Neuronal stem cell (in vitro differentiated cells): ENCODE results near the gene ARHGAP29.
A peak's percentile ranks its signal among the peaks of the same experiment; 100 is the strongest.

Source experiments
- DNase-seq: peaks from one replicate; pipeline ENCODE4 v3.0.0-alpha.2; 2013; ENCODE audit warnings: low spot score
- H2AFZ ChIP-seq: one replicate; pipeline ENCODE4 v1.6.1; 2013; ENCODE audit warnings: mild to moderate bottlenecking, low read length, inconsistent platforms
- H2AK5ac ChIP-seq: 2 replicates; pipeline ENCODE4 v1.6.1; 2013; ENCODE audit warnings: low read depth, mild to moderate bottlenecking, inconsistent platforms, low read length, moderate library complexity, mixed read lengths
- H2BK120ac ChIP-seq: 2 replicates; pipeline ENCODE4 v1.6.1; 2013; ENCODE audit warnings: low read depth, mild to moderate bottlenecking, inconsistent platforms, low read length, moderate library complexity, mixed read lengths
- H2BK12ac ChIP-seq: one replicate; pipeline ENCODE4 v1.6.1; 2013; ENCODE audit warnings: low read length, inconsistent platforms
- H2BK15ac ChIP-seq: 2 replicates; pipeline ENCODE4 v1.6.1; 2013; ENCODE audit warnings: mild to moderate bottlenecking, low read length, inconsistent platforms, mixed read lengths
- H2BK5ac ChIP-seq: one replicate; pipeline ENCODE4 v1.6.1; 2013; ENCODE audit warnings: inconsistent platforms, mild to moderate bottlenecking, low read length, moderate library complexity
- H3K14ac ChIP-seq: one replicate; pipeline ENCODE4 v1.6.1; 2013; ENCODE audit warnings: low read length, inconsistent platforms
- H3K18ac ChIP-seq: 2 replicates; pipeline ENCODE4 v1.6.1; 2013; ENCODE audit warnings: low read length, inconsistent platforms
- H3K23ac ChIP-seq: 2 replicates; pipeline ENCODE4 v1.6.1; 2013; ENCODE audit warnings: low read depth, mild to moderate bottlenecking, mixed read lengths, low read length, inconsistent platforms; ENCODE audit not compliant: poor library complexity
- H3K27ac ChIP-seq: replicated peaks from 3 replicates; pipeline ENCODE4 v1.5.1; 2013; ENCODE audit warnings: low read length, inconsistent platforms
- H3K27me3 ChIP-seq, 3 experiments: 2 replicates each; pipeline ENCODE4 v1.6.1; 2013; ENCODE audit warnings: low read length in 3 of 3, mild to moderate bottlenecking in 2 of 3, inconsistent platforms in 1 of 3, low read depth in 1 of 3, mixed read lengths in 1 of 3, moderate library complexity in 1 of 3; ENCODE audit not compliant: control insufficient read depth in 3 of 3, insufficient read depth in 3 of 3
- H3K36me3 ChIP-seq, 2 donors: replicated peaks in 1 of 2; 2 replicates each; pipeline ENCODE4 v1.6.1; 2013; ENCODE audit warnings: low read length in 2 of 2; ENCODE audit not compliant: control insufficient read depth in 2 of 2, insufficient read depth in 2 of 2
- H3K4ac ChIP-seq: 2 replicates; pipeline ENCODE4 v1.6.1; 2013; ENCODE audit warnings: inconsistent platforms, mild to moderate bottlenecking, low read length, moderate library complexity
- H3K4me1 ChIP-seq, 2 donors: 1 replicate in 1 of 2; 2 replicates in 1 of 2; pipeline ENCODE4 v1.6.1; 2013; ENCODE audit warnings: low read length in 2 of 2, low read depth in 1 of 2; ENCODE audit not compliant: control insufficient read depth in 2 of 2, insufficient read depth in 1 of 2
- H3K4me2 ChIP-seq: one replicate; pipeline ENCODE4 v1.6.1; 2013; ENCODE audit warnings: mild to moderate bottlenecking, low read length, inconsistent platforms; ENCODE audit not compliant: insufficient read depth, poor library complexity, severe bottlenecking
- H3K4me3 ChIP-seq, 2 donors: 2 replicates each; pipeline ENCODE4 v1.5.1; 2013; ENCODE audit warnings: low read length in 2 of 2, mild to moderate bottlenecking in 2 of 2, inconsistent platforms in 1 of 2, moderate library complexity in 1 of 2
- H3K79me1 ChIP-seq: one replicate; pipeline ENCODE4 v1.6.1; 2013; ENCODE audit warnings: low read depth, mild to moderate bottlenecking, inconsistent platforms, low read length, moderate library complexity
- H3K9ac ChIP-seq: one replicate; pipeline ENCODE4 v1.6.1; 2013; ENCODE audit warnings: mild to moderate bottlenecking, low read depth, low read length, inconsistent platforms; ENCODE audit not compliant: poor library complexity
- H3K9me3 ChIP-seq, 2 donors: replicated peaks in 1 of 2; 2 replicates each; pipeline versions ENCODE3 to v1.6.1; 2013; ENCODE audit warnings: low read length in 2 of 2, mild to moderate bottlenecking in 2 of 2, inconsistent platforms in 1 of 2, low read depth in 1 of 2, mixed read lengths in 1 of 2, moderate library complexity in 1 of 2; ENCODE audit not compliant: control insufficient read depth in 2 of 2, insufficient read depth in 1 of 2
- H4K8ac ChIP-seq: one replicate; pipeline ENCODE4 v1.6.1; 2013; ENCODE audit warnings: low read depth, mild to moderate bottlenecking, inconsistent platforms, low read length, moderate library complexity
- H4K91ac ChIP-seq: one replicate; pipeline ENCODE4 v1.6.1; 2013; ENCODE audit warnings: low read length, low read depth, mild to moderate bottlenecking, inconsistent platforms; ENCODE audit not compliant: poor library complexity
- WGBS, 2 donors: extraction: QIAGEN DNeasy Blood & Tissue Kit; methylation state at CpG; one replicate each; pipeline ENCODE4 v1.1.7; 2013; ENCODE audit warnings: missing lambda C conversion rate in 2 of 2, mixed read lengths in 1 of 2; ENCODE audit not compliant: insufficient read length in 2 of 2, insufficient replicate concordance in 1 of 2; ENCODE audit errors: extremely low coverage in 2 of 2; 5-methylcytosine and 5-hydroxymethylcytosine counted together

Gene ARHGAP29

GRCh38 chr1:94239796-94240195 is 2.4 kb upstream of the ARHGAP29 start:
- no peak overlapping the region for H2BK120ac ChIP-seq
- H3K9ac ChIP-seq, result no peak overlapping the region
- no peak overlapping the region for H4K91ac ChIP-seq
- no peak overlapping the region for H3K18ac ChIP-seq
- H3K9me3 ChIP-seq, result peaks cover 0 to 4% of the 10 kb centered on the region in 2 donors
- no peak overlapping the region for H3K4ac ChIP-seq
- H3K27me3 ChIP-seq, result peaks cover 0 to 30% (median 20%) of the 10 kb centered on the region in 3 experiments
- DNase-seq, result no peak
- H2AFZ ChIP-seq, result no peak overlapping the region
- no peak overlapping the region for H3K4me2 ChIP-seq
- no peak overlapping the region for H2BK5ac ChIP-seq
- H3K14ac ChIP-seq, result no peak overlapping the region
- no peak overlapping the region for H3K23ac ChIP-seq
- no peak overlapping the region for H2BK12ac ChIP-seq
- H2AK5ac ChIP-seq, result no peak overlapping the region
- no peak overlapping the region for H3K27ac ChIP-seq
- peaks cover 0 to 11% of the 10 kb centered on the region in 2 donors for H3K4me1 ChIP-seq
- no peak overlapping the region for H3K4me3 ChIP-seq
- H3K79me1 ChIP-seq, result no peaks in the 10 kb centered on the region
- H3K36me3 ChIP-seq, result no peaks in the 10 kb centered on the region
- no peak overlapping the region for H2BK15ac ChIP-seq
- H4K8ac ChIP-seq, result no peak overlapping the region

DNA sequence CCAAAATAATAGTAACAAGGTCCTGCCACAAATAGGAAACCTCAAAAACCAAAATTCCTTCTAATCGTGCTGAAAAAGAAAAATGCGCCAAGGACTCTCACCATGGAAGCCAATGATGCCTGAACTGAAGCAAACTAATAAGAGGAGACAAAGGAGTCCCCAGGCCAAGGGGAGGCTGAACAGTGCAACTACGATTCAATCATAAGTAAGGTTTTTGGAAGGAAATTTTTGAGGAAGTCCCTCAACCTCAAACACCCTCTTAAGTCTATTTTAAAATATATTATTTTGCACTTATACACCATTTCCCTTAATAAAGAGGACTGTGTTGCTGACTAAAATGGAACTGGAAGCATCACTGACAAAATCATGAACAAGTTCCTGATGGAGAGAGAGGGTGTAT is 1.7 kb upstream of the ARHGAP29 start:
- no peak overlapping the region for H3K4me3 ChIP-seq
- no peak overlapping the region for H4K91ac ChIP-seq
- no peak overlapping the region for H2BK12ac ChIP-seq
- WGBS, 2 donors, result no CpG with 5 or more reads among the region's 3 CpGs
- H2BK5ac ChIP-seq, result no peak overlapping the region
- H2AFZ ChIP-seq, result no peak overlapping the region
- DNase-seq, result no peak
- peaks cover 0 to 4% of the 10 kb centered on the region in 2 donors for H3K9me3 ChIP-seq
- H3K9ac ChIP-seq, result no peak overlapping the region
- H2AK5ac ChIP-seq, result no peak overlapping the region
- no peak overlapping the region for H3K4ac ChIP-seq
- no peak overlapping the region for H4K8ac ChIP-seq
- H2BK120ac ChIP-seq, result no peak overlapping the region
- no peak overlapping the region for H3K27ac ChIP-seq
- peaks cover 0 to 23% (median 20%) of the 10 kb centered on the region in 3 experiments for H3K27me3 ChIP-seq
- peaks cover 0 to 11% of the 10 kb centered on the region in 2 donors for H3K4me1 ChIP-seq
- no peak overlapping the region for H3K4me2 ChIP-seq
- no peak overlapping the region for H3K18ac ChIP-seq
- H3K14ac ChIP-seq, result no peak overlapping the region
- H3K79me1 ChIP-seq, result no peaks in the 10 kb centered on the region
- no peak overlapping the region for H3K23ac ChIP-seq
- no peaks in the 10 kb centered on the region for H3K36me3 ChIP-seq
- no peak overlapping the region for H2BK15ac ChIP-seq

DNA sequence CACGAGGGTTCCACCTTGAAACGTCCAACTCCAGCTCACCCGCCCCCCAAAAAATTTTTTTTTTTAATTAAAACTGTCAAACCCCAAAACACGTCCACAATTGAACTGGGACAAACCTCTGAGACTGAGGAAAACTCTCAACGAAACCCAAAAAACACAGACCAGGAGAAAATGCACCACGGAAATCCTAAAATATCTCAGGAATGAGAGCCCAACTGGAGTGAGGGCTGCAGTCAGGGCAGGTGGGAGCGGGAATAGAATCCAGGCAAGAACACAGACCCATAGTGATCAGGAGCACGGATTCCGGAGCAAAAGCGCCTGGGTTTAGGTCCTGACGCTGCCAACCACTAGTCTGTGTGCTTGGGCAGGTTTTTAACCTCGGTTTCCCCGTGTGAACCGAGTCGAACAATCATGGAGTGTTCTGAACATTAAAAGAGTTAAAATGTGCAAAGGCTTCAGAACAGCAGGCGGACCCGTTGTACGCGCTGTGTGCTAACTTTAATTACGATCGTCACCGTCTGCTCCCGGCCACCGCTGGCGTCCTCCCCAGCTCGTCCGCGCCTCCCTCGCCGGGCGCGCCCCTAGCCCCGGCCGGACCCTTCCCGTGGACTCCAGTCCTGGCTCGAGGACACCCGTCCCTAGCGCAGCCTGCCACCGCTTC is 624 bp downstream of the ARHGAP29 start:
- peak overlapping the region; percentile 99 for H2AFZ ChIP-seq

GRCh38 chr1:94236013-94236491 is 1.3 kb downstream of the ARHGAP29 start:
- H2BK15ac ChIP-seq, result no peak overlapping the region
- no peaks in the 10 kb centered on the region for H3K36me3 ChIP-seq
- H3K4me2 ChIP-seq, result peak overlapping the region; percentile 70
- no peak overlapping the region for H4K91ac ChIP-seq
- WGBS, 2 donors, result no CpG with 5 or more reads among the region's 6 CpGs
- peak; percentile 15 for DNase-seq
- no peak overlapping the region for H2BK5ac ChIP-seq
- no peak overlapping the region for H2AK5ac ChIP-seq
- H2BK120ac ChIP-seq, result no peak overlapping the region
- peak overlapping the region; percentile 99 for H2AFZ ChIP-seq
- H3K79me1 ChIP-seq, result no peaks in the 10 kb centered on the region
- no peak overlapping the region for H2BK12ac ChIP-seq
- peaks cover 0 to 11% of the 10 kb centered on the region in 2 donors for H3K4me1 ChIP-seq
- H3K4ac ChIP-seq, result no peak overlapping the region
- no peaks in the 10 kb centered on the region for H3K9me3 ChIP-seq
- H3K4me3 ChIP-seq, result peak overlapping the region; percentile 25 to 85
- no peak overlapping the region for H3K9ac ChIP-seq
- H3K27ac ChIP-seq, result no peak overlapping the region
- H3K14ac ChIP-seq, result no peak overlapping the region
- no peak overlapping the region for H3K23ac ChIP-seq
- H3K18ac ChIP-seq, result no peak overlapping the region
- no peak overlapping the region for H4K8ac ChIP-seq
- H3K27me3 ChIP-seq, result peaks cover 0 to 20% (median 20%) of the 10 kb centered on the region in 3 experiments

More for the DNA sequence above, 624 bp downstream of the ARHGAP29 start:
- no peak overlapping the region for H3K4ac ChIP-seq
- H3K27ac ChIP-seq, result no peak overlapping the region
- H2BK5ac ChIP-seq, result peak overlapping the region; percentile 25
- H3K18ac ChIP-seq, result peak overlapping the region; percentile 94
- peaks cover 0 to 11% of the 10 kb centered on the region in 2 donors for H3K4me1 ChIP-seq
- no peaks in the 10 kb centered on the region for H3K36me3 ChIP-seq
- peak overlapping the region; percentile 22 for H2BK15ac ChIP-seq
- no peak overlapping the region for H2BK120ac ChIP-seq
- no peak for DNase-seq
- H3K4me3 ChIP-seq, result peak overlapping the region; percentile 85 to 94
- H3K23ac ChIP-seq, result peak overlapping the region; percentile 77
- H3K9ac ChIP-seq, result peak overlapping the region; percentile 95
- WGBS, 2 donors, result no CpG with 5 or more reads among the region's 39 CpGs
- H3K9me3 ChIP-seq, result no peaks in the 10 kb centered on the region
- H3K27me3 ChIP-seq, result peaks cover 0 to 20% (median 20%) of the 10 kb centered on the region in 3 experiments
- peak overlapping the region; percentile 11 for H2BK12ac ChIP-seq
- H4K8ac ChIP-seq, result no peak overlapping the region
- peak overlapping the region; percentile 74 for H3K4me2 ChIP-seq
- H3K79me1 ChIP-seq, result no peaks in the 10 kb centered on the region
- no peak overlapping the region for H4K91ac ChIP-seq
- no peak overlapping the region for H2AK5ac ChIP-seq
- H3K14ac ChIP-seq, result peak overlapping the region; percentile 33
